ENCODE data around the gene KRTAP20-3. TPM values are rescaled to one million over a fixed set of nuclear protein-coding genes. Genes with fewer than 3 reads are reported as not detected.

KRTAP20-3 gene
- not detected in 2 replicates for total RNA-seq

GRCh38 chr21:30642564-30642963 lies at the start of gene KRTAP20-3:
KRTAP20-3 (plus strand) TSS chr21:30642864.

GRCh38 chr21:30598802-30599201 lies 43.9 kb upstream of the KRTAP20-3 start, which contains the start of gene KRTAP6-2:
KRTAP6-2 (minus strand) TSS chr21:30598902; CDS start chr21:30598874, 28 bp downstream.

GRCh38 chr21:30600787-30601186 lies 41.9 kb upstream of the KRTAP20-3 start, which contains the start of gene KRTAP22-1:
KRTAP22-1 (plus strand) TSS chr21:30601087.

GRCh38 chr21:30613836-30614235 lies 28.8 kb upstream of the KRTAP20-3 start, which contains the start of gene KRTAP6-1:
KRTAP6-1 (minus strand) TSS chr21:30613930; CDS start chr21:30613904, 26 bp downstream.

GRCh38 chr21:30616125-30616524 lies 26.5 kb upstream of the KRTAP20-3 start, which contains the start of gene KRTAP20-1:
KRTAP20-1 (plus strand) TSS chr21:30616425; CDS start chr21:30616455, 30 bp downstream.

GRCh38 chr21:30620522-30620921 lies 22.1 kb upstream of the KRTAP20-3 start, which contains the start of gene KRTAP20-4:
KRTAP20-4 (plus strand) TSS chr21:30620627.

GRCh38 chr21:30634906-30635305 lies 7.8 kb upstream of the KRTAP20-3 start, which contains the start of gene KRTAP20-2:
KRTAP20-2 (plus strand) TSS chr21:30635206; CDS start chr21:30635264, 58 bp downstream.

Other genes with a start within 250 kb of the KRTAP20-3 start
- not detected in 2 replicates for gene KRTAP13-1, start 246.8 kb upstream of the KRTAP20-3 start, total RNA-seq
- not detected in 2 replicates for gene KRTAP13-3, start 216.9 kb upstream of the KRTAP20-3 start, total RNA-seq
- gene KRTAP13-4, start 212.6 kb upstream of the KRTAP20-3 start, total RNA-seq, result not detected in 2 replicates
- not detected in 2 replicates for gene KRTAP15-1, start 202.6 kb upstream of the KRTAP20-3 start, total RNA-seq
- gene KRTAP19-1, start 162.5 kb upstream of the KRTAP20-3 start, total RNA-seq, result not detected in 2 replicates
- not detected in 2 replicates for gene KRTAP19-2, start 155.4 kb upstream of the KRTAP20-3 start, total RNA-seq
- gene KRTAP19-3, start 150.9 kb upstream of the KRTAP20-3 start, total RNA-seq, result not detected in 2 replicates
- gene KRTAP19-4, start 145.7 kb upstream of the KRTAP20-3 start, total RNA-seq, result not detected in 2 replicates
- not detected in 2 replicates for gene KRTAP19-5, start 140.7 kb upstream of the KRTAP20-3 start, total RNA-seq
- gene KRTAP19-6, start 101.0 kb upstream of the KRTAP20-3 start, total RNA-seq, result not detected in 2 replicates
- gene KRTAP19-7, start 81.5 kb upstream of the KRTAP20-3 start, total RNA-seq, result not detected in 2 replicates
- gene KRTAP22-2, start 52.5 kb upstream of the KRTAP20-3 start, total RNA-seq, result not detected in 2 replicates
- not detected in 2 replicates for gene KRTAP6-3, start 50.4 kb upstream of the KRTAP20-3 start, total RNA-seq
- gene KRTAP6-2, start 44.0 kb upstream of the KRTAP20-3 start, total RNA-seq, result not detected in 2 replicates
- not detected in 2 replicates for gene KRTAP22-1, start 41.8 kb upstream of the KRTAP20-3 start, total RNA-seq
- not detected in 2 replicates for gene KRTAP6-1, start 28.9 kb upstream of the KRTAP20-3 start, total RNA-seq
- gene KRTAP20-1, start 26.4 kb upstream of the KRTAP20-3 start, total RNA-seq, result not detected in 2 replicates
- gene KRTAP20-4, start 22.2 kb upstream of the KRTAP20-3 start, total RNA-seq, result not detected in 2 replicates
- gene KRTAP20-2, start 7.7 kb upstream of the KRTAP20-3 start, total RNA-seq, result not detected in 2 replicates
- not detected in 2 replicates for gene KRTAP21-3, start 75.9 kb downstream of the KRTAP20-3 start, total RNA-seq
- gene KRTAP21-2, start 104.4 kb downstream of the KRTAP20-3 start, total RNA-seq, result not detected in 2 replicates
- gene KRTAP21-1, start 112.6 kb downstream of the KRTAP20-3 start, total RNA-seq, result not detected in 2 replicates
- gene KRTAP8-1, start 170.4 kb downstream of the KRTAP20-3 start, total RNA-seq, result not detected in 2 replicates
- not detected in 2 replicates for gene KRTAP7-1, start 186.9 kb downstream of the KRTAP20-3 start, total RNA-seq
- not detected in 2 replicates for gene KRTAP11-1, start 238.7 kb downstream of the KRTAP20-3 start, total RNA-seq

Measured in bronchial smooth muscle cell (primary cell).